Erythroblast (primary cell): ENCODE data around the gene NEO1.

Experiments
- DNase-seq, 2 experiments: peaks; one replicate each; lab custom pipeline; 2025; lab: John Stamatoyannopoulos, UW
- GATA1 ChIP-seq: IDR thresholded peaks from 2 replicates; pipeline ENCODE4 v1.6.1; 2011; ENCODE audit warnings: low read depth, mild to moderate bottlenecking, control low read depth, low read length, moderate library complexity
- POLR2A ChIP-seq: IDR thresholded peaks from 2 replicates; pipeline ENCODE4 v1.6.1; 2011; ENCODE audit warnings: mild to moderate bottlenecking, low read length

Gene NEO1

GRCh38 chr15:73340502-73341192 lies 288.4 kb downstream of the NEO1 start:
- no peak for DNase-seq
- TF ChIP-seq POLR2A (no peak), GATA1 (no peak)

GRCh38 chr15:73341886-73342600 lies 289.8 kb downstream of the NEO1 start:
- DNase-seq = no peak
- TF ChIP-seq GATA1 (no peak), POLR2A (no peak)

- DNase-seq = no peak
- TF ChIP-seq GATA1 = no peak
- no peak for TF ChIP-seq POLR2A
Measured at GRCh38 chr15:73344056-73344455, 291.8 kb downstream of the NEO1 start.

- no peak for TF ChIP-seq GATA1
- no peak for TF ChIP-seq POLR2A
- DNase-seq = no peak
Measured at GRCh38 chr15:73345658-73346057, 293.4 kb downstream of the NEO1 start.

- no peak for TF ChIP-seq POLR2A
- TF ChIP-seq GATA1 = no peak
- peak; percentile 37 to 63 for DNase-seq
Measured at GRCh38 chr15:73346735-73347312, 294.6 kb downstream of the NEO1 start.

GRCh38 chr15:73349191-73349590 lies 296.9 kb downstream of the NEO1 start:
- no peak for TF ChIP-seq POLR2A
- no peak for DNase-seq

- TF ChIP-seq POLR2A (no peak), GATA1 (no peak)
- no peak for DNase-seq
Measured at GRCh38 chr15:73352082-73352481, 299.8 kb downstream of the NEO1 start.

- DNase-seq = no peak
- TF ChIP-seq GATA1 (no peak), POLR2A (no peak)
Measured at GRCh38 chr15:73353734-73354133, 301.5 kb downstream of the NEO1 start.

GRCh38 chr15:73354241-73354640 lies 302.0 kb downstream of the NEO1 start:
- no peak for DNase-seq

More at GRCh38 chr15:73354241-73354640, 302.0 kb downstream of the NEO1 start:
- no peak for TF ChIP-seq GATA1
- TF ChIP-seq POLR2A = no peak
